ENCODE measurements around the gene MAML2.

MAML2 gene

GRCh38 chr11:96072592-96072991 is 270.4 kb downstream of the MAML2 start:
- no peak for DNase-seq (ENCODE audit: low read depth in 2 of 2)

GRCh38 chr11:96070453-96070852 is 272.5 kb downstream of the MAML2 start:
- DNase-seq (ENCODE audit: low read depth in 2 of 2): no peak

- no peak for DNase-seq (ENCODE audit: low read depth in 2 of 2)
Observed at GRCh38 chr11:96067160-96067559, 275.8 kb downstream of the MAML2 start.

- DNase-seq (ENCODE audit: low read depth in 2 of 2): no peak
Observed at GRCh38 chr11:96065379-96065778, 277.6 kb downstream of the MAML2 start.

- no peak for DNase-seq (ENCODE audit: low read depth in 2 of 2)
Observed at GRCh38 chr11:96063886-96064285, 279.1 kb downstream of the MAML2 start.

GRCh38 chr11:96063053-96063452 is 279.9 kb downstream of the MAML2 start:
- no peak for DNase-seq (ENCODE audit: low read depth in 2 of 2)

GRCh38 chr11:96062134-96062533 is 280.9 kb downstream of the MAML2 start:
- no peak for DNase-seq (ENCODE audit: low read depth in 2 of 2)

- no peak for DNase-seq (ENCODE audit: low read depth in 2 of 2)
Observed at GRCh38 chr11:96061730-96062129, 281.3 kb downstream of the MAML2 start.

- DNase-seq (ENCODE audit: low read depth in 2 of 2): no peak
Observed at GRCh38 chr11:96061069-96061468, 281.9 kb downstream of the MAML2 start.

GRCh38 chr11:96057502-96057901 is 285.5 kb downstream of the MAML2 start:
- no peak for DNase-seq (ENCODE audit: low read depth in 2 of 2)

GRCh38 chr11:96056576-96056975 is 286.4 kb downstream of the MAML2 start:
- DNase-seq (ENCODE audit: low read depth in 2 of 2): no peak

- no peak for DNase-seq (ENCODE audit: low read depth in 2 of 2)
Observed at GRCh38 chr11:96055706-96056387, 287.1 kb downstream of the MAML2 start.

GRCh38 chr11:96054870-96055705 is 287.9 kb downstream of the MAML2 start:
- DNase-seq (ENCODE audit: low read depth in 2 of 2): no peak

GRCh38 chr11:96052921-96053651 is 289.9 kb downstream of the MAML2 start:
- no peak for DNase-seq (ENCODE audit: low read depth in 2 of 2)

- no peak for DNase-seq (ENCODE audit: low read depth in 2 of 2)
Observed at GRCh38 chr11:96051820-96052219, 291.2 kb downstream of the MAML2 start.

- no peak for DNase-seq (ENCODE audit: low read depth in 2 of 2)
Observed at GRCh38 chr11:96050435-96051182, 292.4 kb downstream of the MAML2 start.

- DNase-seq (ENCODE audit: low read depth in 2 of 2): no peak
Observed at GRCh38 chr11:96049426-96049825, 293.6 kb downstream of the MAML2 start.

- no peak for DNase-seq (ENCODE audit: low read depth in 2 of 2)
Observed at GRCh38 chr11:96045622-96046456, 297.2 kb downstream of the MAML2 start.

- no peak for DNase-seq (ENCODE audit: low read depth in 2 of 2)
Observed at GRCh38 chr11:96044747-96045146, 298.2 kb downstream of the MAML2 start.

- no peak for DNase-seq (ENCODE audit: low read depth in 2 of 2)
Observed at GRCh38 chr11:96044311-96044710, 298.7 kb downstream of the MAML2 start.

GRCh38 chr11:96043291-96043690 is 299.7 kb downstream of the MAML2 start:
- no peak for DNase-seq (ENCODE audit: low read depth in 2 of 2)

Measured in stimulated activated CD4-positive, alpha-beta T cell treated with anti-CD3 and anti-CD28 coated beads, Interleukin-1b, Interleukin-23, amount 100 ng/mL, for 1 hour (primary cell).